Measurements from ENCODE around the gene SORCS2.

Gene SORCS2

DNA sequence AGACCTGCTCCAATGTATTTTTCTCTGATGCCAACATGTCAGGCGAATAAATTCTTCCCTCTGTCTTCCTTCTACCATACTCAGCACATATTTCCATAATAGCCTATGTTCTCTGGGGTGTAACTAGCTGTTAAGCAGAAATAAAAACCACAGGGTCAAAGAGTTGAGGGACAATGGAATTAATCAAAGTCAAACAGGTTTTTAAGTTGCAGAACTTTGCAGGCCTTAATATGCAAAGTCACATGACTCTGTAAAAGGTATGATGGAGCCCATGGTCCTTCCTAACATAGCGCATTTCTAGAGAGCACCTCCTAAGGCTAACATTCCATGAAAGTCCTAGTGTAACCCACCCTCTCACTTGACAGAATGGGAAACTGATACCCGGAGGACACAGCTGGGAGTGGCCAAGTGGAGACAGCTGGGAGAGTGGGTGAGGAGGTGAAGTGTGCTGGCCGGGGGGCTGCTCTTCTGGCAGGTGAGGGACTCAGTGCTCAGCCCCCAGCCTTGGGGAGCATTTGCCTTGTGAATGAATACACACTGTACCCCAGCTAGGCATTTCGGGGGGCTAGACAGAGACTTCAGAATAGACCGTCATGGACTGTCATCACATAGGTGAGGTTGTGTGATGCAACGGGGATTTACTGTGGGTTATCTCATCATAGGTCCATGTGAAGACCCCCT is 8.4 kb upstream of the SORCS2 start:
- in situ Hi-C loops (cut with MboI; ENCODE audit: low sequenced_read_pairs) = no loop called here

DNA sequence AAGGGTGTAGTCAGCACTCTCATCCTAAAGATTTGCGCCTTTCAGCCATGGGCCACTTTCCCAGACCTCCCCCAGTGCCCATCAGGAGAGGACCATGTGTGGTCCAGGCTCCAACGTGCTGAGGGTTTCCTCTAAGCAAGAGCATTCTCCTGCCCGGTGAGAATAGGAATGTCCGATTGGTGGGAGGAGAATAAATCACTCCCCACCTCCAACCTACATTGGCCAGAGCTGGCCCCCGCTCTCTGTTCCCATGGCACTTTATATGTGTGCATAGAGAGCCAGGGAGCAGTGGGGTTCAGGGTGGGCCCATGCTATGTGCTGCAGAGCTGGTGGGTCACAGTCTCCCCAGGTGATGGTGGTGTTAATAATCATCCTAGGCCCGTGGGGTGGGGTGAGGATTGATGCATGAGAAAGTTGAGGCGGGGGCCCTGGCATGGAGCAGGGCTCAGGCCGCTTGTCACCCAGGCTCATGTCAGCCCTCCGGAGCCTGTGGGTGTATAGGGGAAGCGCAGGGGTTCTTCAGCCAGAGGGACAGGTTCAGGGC is 6.8 kb upstream of the SORCS2 start:
- in situ Hi-C loops (cut with MboI; ENCODE audit: low sequenced_read_pairs) = no loop called here

DNA sequence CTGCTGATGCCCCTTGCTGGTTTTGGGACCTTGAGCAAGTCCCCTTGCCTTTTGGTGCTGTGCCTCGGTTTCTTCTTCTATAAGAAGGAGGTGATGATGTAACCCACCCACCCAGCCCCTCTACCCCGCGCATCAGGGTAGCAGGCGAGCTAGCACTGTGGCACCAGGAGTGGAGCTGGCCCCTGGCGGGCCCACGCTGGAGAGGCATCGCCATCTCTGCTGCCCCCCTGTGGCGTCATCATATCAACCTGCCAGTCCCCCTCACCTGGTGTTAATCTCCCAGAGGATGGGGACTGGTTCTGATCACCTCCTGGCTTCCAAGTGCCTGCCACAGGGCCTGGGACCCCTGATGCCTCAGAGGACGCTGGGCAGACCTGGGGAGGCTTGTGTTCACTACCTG is 6.3 kb upstream of the SORCS2 start:
- in situ Hi-C loops (cut with MboI; ENCODE audit: low sequenced_read_pairs) = no loop called here

DNA sequence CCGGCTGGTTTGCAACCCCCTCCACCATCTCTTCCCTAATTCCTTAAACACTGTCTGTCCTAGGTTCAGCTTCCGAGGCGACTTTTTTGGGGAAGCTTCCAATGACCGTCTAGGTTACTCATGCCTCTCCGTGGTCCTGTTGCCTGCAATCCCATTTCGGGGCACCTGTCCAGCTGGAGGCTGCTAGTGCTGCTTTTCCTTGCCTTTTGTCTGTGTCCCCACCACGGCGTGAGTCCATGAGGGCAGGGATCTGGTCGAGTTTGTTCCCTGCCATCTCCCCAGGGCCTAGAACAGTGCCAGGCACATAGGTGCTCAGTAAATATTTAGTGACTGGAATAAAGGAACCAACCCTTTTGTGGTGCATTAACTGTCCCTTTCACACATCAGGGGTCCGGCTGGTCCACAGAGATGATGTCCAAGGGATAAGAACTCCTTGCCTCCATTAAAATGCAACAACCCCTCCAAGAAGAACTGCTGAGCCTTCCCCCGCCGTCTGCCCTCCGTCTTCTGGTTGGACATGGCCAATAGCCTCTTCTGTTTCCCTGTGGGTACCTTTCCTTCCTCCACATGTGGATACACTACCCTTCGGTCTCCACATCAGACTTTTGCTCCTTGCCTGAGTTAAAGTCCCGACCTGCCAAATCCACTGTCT is 5.7 kb upstream of the SORCS2 start:
- in situ Hi-C loops (cut with MboI; ENCODE audit: low sequenced_read_pairs) = no loop called here

DNA sequence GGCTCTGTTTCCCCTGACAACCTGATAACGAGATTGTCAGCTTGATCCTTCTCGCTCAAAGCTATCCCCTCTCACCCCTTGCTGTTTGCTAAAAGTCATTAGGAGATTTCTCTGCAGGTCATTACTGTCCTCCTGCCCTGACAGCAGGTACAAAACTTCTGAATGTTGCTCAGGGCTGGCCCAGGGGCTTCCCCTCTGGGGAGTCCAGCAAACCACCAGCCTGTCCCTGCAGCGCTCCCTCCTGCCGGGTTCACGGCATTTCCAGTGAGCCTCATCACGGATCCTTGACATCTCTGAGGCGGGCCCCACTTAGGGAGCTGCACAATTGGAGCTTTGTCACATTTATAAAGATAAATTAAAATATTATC is 5.2 kb upstream of the SORCS2 start:
- in situ Hi-C loops (cut with MboI; ENCODE audit: low sequenced_read_pairs) = no loop called here

DNA sequence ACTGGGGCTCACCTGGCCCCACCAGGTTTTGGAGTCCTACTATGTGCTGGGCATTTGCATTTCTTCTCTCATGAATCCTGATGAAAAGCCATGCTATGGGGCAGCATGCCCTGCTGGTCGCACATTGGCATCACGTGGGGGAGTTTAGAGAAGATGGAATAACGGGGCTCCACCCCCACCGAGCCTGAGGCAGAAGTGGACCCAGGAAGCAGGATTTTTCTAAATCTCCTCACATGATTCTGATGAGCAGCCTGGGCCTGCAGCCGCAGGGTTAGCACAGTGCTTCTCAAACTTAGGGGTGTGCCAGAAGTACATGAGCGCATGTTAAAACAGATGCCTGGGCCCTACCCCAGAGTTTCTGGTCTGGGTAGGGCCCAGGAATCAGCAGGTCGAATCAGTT is 4.6 kb upstream of the SORCS2 start:
- in situ Hi-C loops (cut with MboI; ENCODE audit: low sequenced_read_pairs) = no loop called here

DNA sequence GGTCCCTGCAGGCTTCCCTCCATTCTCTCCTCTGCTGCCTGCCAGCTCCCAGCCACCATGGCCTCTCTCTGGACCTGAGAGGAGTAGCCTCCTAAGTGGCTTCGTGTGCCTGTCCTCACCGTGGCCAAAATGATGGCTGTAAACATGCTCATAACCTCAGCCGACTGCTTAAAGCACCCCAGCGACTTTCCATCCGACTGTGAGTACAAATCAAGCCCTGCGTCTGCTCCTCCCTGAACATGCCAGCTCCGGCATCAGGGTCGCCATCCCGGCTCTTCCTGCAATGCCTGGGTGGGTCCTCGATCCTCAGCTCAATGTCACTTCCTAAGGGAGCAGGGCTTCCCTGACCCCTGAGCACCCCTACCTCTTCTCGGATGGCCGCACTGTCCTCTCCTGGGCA is 3.3 kb upstream of the SORCS2 start:
- in situ Hi-C loops (cut with MboI; ENCODE audit: low sequenced_read_pairs) = no loop called here

DNA sequence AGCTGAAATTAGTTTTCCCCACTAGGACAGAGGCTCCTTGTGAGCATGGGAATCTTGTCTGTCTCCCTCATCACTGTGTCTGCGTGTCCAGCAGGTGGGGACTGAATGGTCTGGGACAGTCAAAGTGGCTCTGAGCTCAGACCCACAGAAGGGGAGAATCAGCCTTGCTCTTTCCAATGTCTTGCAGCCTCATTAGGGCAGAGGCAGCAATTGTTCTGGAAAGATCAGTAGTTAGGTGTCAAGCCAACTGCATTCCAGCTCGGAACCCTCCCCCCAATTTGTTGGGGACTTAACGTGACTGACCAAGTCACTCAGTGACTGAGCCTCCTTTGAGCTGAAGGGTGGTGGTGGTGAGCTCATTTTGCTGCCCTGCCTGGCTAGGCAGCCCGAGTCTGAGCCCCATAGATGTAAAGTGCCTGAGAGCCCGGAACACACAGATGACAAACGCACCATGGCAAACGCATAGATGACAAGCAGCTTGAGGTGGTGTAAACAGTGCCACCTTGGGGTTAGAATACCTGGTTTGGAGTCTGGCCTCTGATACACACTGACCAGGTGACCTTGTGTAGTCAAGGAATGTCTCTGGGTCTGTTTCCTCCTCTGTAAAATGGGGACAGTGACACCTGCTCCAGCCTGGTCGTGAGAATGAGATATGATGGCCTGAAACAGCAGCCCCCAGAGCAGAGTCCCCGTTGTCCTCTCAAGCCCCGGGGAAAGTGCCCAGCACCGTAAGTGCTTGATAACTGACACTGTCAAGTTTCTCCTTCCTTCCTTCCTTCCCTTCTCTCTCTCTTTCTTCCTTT is 2.7 kb upstream of the SORCS2 start:
- in situ Hi-C loops (cut with MboI; ENCODE audit: low sequenced_read_pairs) = no loop called here

DNA sequence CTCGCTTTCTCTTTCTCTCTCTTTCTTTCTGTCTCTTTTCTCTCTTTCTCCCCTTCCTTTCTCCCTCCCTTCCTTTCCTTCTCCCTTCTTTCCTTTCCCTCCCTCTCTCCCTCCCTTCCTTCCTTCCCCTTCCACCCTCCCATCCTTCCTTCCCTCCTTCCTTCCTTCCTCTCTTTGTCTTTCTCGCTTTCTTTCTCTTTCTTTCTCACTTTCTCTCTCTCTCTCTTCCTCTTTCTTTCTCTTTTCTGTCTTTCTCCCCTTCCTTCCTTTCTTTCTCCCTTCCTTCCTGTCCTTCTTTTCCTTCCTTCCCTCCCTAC is 2.1 kb upstream of the SORCS2 start:
- in situ Hi-C loops (cut with MboI; ENCODE audit: low sequenced_read_pairs) = no loop called here

DNA sequence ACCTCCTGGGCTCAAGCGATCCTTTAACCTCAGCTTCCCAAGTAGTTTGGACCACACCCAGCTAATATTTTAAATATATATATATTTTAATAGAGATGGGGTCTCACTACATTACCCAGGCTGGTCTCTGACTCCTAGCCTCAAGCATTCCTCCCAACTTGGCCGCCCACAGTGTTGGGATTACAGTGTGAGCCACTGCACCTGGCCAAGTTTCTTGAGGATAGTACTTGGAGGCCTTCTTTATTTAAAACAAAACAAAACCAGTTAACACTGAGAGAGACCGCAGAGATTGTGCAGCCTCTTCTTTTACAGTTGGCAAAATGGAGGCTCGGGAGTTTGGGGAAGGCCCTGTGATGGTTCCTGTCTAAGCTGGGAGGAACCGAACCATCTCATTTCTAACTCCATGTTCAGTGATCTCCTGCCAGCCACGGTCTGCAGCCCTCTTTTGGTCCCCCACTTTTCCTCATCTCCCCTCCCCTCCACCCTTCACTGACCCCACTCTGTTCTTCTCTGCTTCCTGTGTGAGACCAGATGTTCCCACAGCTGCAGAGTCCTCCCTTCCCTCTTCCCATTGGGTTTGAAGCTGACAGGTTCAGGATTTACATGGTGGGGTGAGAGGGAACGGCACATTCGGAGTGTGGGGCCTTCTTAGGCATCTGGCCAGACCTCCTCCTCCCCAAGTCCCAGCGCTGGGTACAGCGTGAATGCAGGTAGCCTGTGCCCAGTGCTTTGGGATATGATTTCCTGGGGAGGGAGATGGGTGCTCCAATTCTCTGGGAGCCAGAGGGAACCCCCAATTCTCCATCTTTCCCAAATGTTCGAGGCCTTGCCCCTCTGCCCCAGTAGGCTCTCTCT is 1.4 kb upstream of the SORCS2 start:
- in situ Hi-C loops (cut with MboI; ENCODE audit: low sequenced_read_pairs) = no loop called here

DNA sequence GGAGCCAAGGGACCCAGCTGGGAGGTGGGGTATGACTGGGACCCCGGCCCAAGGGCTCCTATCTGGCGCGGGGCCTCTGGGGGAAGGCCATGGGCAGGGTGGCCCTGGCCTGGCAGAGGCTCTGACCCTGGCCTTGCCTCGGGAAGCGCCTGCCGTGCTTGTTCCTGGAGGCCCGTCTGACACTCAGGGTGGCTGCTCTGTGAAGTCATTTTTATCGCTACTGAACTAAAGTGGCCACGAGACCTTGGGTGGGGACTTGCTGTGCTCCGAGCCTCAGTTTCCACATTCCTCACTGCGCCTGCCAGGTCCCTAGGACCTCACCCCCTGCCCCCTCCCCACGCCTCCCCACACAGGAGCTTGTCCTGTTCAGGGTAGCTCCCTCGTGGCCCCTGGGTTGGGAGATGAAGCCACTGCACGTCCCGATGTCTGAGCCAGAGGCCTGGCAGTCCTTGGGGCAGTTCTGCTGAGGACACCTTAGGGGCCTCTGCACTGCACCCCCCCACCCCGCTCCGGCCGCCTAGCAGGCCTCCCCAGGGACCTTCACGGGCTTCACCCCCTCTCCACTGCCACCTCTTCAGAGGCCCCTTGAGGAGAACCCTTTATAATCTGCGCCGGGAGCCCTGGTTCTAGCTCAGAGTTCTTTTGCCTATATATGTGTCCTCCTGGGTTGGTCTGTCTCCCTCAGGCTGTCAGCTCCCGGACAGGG is 639 bp upstream of the SORCS2 start:
- in situ Hi-C loops (cut with MboI; ENCODE audit: low sequenced_read_pairs) = no loop called here

DNA sequence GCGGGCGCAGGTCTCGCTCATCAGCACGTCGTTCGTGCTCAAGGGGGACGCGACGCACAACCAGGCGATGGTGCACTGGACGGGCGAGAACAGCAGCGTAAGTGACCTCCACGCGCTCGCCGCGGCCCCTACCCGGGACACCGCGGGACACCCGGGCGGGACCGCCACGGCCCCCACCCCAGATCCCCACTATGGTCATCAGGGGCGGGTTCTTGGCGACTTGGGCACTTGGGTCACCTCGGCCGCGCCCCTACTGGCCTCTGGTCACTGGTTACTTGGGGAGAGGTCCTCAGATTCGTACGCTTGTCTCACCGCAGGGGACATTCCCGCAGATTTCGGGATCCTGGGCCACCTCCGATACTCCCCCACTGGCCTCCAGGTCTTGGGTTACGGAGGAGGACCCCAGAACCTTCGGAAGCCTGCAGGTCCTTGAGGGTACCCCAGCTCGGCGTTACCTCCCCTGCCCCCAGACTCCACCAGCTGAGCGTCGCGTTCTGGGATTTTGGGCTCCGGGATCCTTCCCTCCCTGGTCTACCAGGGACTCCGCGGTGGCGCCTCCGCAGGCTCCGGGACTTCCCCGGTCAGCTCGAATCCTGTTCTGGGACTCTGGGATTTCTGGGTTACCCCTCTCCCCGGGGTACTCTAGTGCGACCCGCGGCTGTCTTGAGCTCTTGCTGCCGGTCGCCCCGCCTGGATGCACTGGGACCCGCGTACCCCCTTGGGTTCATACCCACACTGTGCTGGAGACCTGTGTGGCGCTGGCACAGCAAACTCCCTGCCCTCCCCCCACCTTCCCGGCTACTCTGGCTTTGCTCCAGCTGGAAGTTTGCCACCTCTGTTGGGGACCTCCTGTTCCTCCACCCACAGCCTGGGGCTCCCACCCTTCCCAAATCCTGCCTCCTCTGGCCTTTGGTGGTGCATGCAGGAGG is 956 bp downstream of the SORCS2 start:
- in situ Hi-C loops (cut with MboI; ENCODE audit: low sequenced_read_pairs) = no loop called here

DNA sequence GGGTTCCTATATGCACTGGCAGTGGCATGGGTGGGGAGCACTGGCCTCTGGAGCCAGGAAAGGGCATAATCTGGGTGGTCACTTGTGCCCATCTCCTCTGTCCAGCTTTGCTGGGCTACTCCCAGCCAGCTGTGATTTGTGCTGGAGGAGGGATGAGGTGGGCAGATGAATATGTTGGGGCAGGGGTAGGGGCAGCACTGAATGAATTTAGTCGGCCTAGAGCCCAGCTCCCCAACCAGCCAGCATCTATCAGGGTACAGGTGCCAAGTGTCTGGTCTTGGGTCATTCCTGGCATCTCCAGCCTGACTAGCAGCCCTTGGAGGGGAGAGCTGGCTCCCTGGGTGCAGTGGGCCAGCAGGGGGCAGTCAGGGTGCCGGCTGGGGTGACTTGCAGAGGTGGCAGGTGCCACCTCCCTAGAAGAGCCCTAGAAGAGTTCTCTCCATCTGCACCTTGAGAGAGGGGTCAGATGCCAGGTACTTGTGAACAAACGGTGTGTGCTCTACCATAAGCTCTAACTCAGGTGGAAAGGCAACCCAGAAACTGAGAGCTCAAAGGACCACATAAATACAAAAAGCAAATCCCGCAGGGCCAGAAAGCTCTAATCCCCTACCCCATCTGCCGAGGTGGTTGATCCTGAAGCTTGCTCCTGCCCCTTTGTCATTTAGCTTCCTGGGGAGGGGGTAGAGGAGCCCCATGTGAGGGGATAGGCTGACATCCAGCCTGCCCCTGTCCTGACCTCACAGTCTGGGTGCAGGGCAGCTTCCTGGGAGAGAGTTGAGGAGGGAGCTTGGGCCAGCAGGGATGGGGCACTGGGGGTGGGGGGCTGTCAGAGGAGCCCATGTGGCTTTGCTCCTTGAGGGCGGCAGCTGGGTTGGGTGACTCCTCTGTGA is 2.2 kb downstream of the SORCS2 start:
- in situ Hi-C loops (cut with MboI; ENCODE audit: low sequenced_read_pairs) = no loop called here

DNA sequence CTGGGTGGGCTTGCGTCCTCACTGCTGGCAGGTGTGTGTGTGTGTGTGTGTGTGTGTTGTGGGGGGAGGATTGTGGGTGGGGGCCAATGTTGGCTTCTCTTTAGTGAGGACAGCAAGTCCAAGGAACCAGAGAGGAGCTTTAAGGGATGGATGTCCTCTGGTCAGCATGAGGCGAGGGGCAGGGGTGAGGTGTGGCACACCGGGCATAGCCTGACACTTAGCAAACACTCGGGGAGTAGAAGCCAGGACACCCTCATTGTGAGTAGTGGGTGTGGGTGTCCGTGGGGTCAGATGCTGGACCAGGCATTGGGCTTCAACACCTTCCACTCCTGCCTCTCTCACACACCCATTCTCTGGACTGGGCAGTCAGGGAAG is 2.8 kb downstream of the SORCS2 start:
- in situ Hi-C loops (cut with MboI; ENCODE audit: low sequenced_read_pairs) = no loop called here

DNA sequence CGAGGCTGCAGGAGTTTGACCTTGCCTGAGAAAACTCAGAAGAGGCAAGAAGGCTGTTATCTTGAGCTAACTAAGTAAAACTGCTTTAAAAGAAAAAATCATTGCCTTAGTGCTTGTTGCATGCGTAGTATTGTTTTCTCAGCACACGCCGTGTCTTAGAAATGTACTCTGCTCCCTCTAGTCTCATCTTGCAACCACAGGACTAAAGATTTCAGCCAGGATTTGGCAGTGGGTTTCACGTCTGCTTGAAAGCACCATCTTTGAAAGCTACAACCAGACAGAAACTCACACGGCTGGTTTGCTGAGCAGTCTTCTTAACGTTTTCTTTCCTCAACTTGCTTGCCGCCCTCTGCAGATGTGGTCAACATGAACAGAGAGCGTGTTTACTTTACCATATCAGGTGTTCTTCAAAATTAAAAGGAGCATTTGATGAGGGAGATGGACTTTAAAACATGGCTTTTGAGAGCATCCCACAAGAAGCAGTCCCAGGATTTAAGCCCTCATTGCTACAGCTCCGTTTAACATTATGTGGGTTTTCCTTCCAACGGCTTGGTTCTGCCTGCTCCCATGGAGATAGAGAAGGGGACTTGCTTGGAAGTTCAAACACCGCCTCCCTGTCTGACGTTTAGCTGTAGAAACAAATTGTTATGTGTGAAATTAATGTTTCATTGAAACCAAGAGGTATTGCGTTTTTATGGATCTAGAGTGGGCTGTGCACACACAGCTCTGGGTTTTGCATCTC is 3.4 kb downstream of the SORCS2 start:
- in situ Hi-C loops (cut with MboI; ENCODE audit: low sequenced_read_pairs) = no loop called here

DNA sequence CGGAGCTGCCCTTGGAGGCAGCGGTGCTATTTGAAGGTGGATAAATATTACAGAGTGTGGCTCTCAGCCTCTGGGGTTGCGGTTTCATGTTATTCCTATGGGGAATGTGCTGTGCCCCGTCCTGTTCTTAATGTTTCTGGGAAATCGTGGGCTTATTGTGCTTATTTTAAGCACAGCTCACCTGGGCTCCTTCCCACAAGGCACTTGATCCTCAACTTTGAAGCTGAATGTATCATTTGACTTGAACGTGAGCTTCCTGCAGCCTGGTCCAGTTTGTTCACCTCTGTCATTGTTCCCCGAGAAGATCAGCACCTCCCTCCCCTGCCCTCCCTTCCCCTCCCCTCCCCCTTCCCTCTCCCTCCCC is 3.9 kb downstream of the SORCS2 start:
- in situ Hi-C loops (cut with MboI; ENCODE audit: low sequenced_read_pairs) = no loop called here

DNA sequence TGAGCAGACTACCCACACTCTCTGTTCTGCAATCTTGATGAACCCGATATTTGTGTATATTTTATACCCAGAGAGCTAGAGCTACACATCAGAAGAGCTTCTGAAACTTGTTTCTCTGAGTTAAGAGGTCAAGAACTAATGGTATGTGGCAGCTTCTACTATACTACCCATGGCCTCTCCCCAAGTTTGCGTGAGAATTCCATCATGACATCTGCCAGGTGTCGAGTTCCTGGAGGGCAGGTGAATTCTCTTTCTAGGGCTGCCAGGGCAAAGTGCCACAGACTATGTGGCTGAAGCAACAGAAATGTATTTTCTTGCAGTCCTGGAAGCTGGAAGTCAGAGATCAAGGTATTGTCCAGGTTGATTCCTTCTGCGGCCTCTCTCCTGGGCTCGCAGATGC is 4.4 kb downstream of the SORCS2 start:
- in situ Hi-C loops (cut with MboI; ENCODE audit: low sequenced_read_pairs) = no loop called here

DNA sequence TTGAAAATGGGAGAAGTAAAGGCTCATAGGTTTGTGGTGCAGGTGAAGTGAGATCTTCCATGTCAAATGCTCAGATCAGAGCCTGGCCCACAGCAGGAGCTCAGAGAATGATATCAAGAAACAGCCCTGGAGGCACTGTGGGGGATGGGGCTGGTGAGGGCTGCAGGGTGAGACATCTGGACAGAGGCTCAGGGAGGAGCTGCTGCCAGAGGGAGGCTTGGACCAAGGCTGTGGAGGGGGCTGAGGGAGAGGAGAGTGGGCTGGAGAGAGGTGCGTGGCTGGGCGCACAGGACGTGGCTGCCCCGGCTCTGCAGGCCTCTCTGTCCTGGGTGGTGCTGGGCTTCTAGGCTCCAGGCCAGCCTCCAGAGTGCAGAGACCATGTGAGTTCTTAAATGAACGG is 5.6 kb downstream of the SORCS2 start:
- in situ Hi-C loops (cut with MboI; ENCODE audit: low sequenced_read_pairs) = no loop called here
